A549 treated with RU486 at 1 μM for 4 hours (cell line): ENCODE data around the gene NCAN. TPM values are rescaled to one million over a fixed set of nuclear protein-coding genes. Genes with fewer than 3 reads are reported as not detected.

Experiments used
- total RNA-seq: library from RNA; stranded (reverse); fragments of 200-300 nt; extraction: Qiagen RNA extraction; gene quantifications from 5 replicates; pipeline ENCODE4 v1.2.3, GENCODE V29; 2022; ENCODE audit warnings: low read depth

Gene NCAN
- 0.03 to 0.23 TPM (median 0.05 TPM) in 3 of 5 replicates, not detected in the others for total RNA-seq

DNA sequence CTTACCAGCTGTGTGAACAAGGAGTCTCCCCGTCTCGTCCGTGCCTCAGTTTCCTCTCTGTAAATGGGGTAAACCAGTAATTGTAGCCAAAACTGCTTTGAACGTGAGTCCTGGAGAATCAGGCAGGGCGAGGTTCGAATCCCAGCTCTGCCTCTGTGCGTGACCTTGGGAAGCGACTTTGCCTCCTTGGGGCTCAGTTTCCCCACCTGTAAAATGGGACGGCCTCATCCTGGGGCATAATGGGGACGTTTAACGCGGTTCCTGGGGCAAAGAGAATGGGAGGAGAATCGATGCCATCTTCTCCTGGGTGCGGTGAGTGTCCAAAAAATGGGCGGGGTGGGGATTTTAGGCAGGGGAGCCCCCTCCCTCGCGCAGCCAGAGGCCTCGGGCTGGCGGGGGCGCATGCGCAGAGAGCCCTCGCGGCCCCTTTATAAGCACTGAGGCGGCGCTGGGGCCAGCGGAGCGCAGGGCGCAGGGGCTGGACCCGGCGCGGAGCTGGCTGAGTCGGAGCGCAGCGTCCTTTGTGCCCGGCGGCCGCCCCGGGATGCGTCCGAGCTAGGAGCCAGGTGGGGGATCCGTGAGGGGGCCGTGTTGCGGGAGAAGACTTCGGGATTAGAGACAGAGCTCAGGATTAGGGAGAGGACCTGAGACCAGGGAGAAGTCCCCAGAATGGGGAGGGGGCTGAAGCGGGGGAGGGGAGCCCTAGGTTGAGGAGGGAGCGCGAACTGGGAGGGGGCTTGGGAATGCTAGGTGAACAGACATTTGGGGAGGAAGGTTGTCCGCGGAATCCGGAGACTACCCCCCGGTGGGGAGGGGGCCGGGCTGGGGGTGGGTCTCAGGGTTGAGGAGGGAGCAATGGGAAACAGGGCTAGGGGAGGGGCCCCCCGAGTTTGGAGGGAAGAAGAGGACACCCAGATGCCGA, at the start of gene NCAN:
Gene NCAN (plus strand): TSS at position 460 of the 922 bp plus-strand sequence. CDS start 4,996 bp downstream, outside the sequence.

GRCh38 chr19:19170053-19170872, 41.5 kb upstream of the NCAN start, which contains the start of gene MEF2B:
Gene MEF2B, minus strand, starts transcription at chr19:19170263. Its CDS starts 19,528 bp downstream, at chr19:19150735.

DNA sequence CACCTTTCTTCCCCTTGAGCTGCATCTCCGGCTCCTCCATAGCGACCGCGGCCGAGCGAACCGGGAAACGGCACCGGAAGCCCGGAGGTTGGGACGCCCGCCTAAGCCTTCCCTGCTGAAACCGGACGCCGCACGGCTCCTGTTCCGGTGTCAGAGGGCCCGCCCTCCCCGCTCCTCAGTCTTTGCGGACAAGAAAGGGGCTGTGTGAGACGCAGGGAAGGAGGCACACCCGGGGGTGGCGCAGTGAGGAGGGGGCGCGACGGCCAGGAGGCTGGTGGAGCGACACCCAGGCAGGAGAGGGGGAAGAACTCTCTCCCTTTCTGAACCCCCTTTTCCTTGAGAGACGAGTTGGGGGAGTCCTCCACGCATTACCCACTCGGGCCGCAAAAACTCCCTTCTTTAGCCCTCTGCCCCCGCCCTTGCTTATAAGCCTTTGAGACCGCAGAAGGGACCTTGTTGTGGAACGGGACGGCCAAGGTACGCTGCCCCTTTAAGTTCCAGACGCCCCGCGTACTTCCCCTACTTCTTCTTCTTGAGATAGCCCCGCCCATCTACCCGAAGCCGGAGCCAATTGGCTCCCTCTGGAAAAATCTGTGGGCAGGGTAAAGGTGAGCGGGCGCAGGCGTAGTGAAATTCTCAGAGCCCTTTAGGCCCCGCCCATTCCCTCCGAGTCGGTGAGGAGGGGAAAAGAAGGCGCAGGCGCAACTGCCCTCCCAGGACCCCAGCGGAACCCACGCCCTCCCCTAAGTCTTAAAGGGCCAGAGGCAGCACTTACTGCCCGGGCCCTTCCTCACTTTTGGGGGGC, 19.5 kb upstream of the NCAN start, which contains the start of the genes BORCS8 and RFXANK:
Gene BORCS8 (minus strand): TSS at position 75 of the 805 bp plus-strand sequence. CDS start 35 bp downstream, at position 40.
Gene RFXANK (plus strand): TSS at position 181 of the 805 bp plus-strand sequence. CDS start 1,689 bp downstream, outside the sequence.

DNA sequence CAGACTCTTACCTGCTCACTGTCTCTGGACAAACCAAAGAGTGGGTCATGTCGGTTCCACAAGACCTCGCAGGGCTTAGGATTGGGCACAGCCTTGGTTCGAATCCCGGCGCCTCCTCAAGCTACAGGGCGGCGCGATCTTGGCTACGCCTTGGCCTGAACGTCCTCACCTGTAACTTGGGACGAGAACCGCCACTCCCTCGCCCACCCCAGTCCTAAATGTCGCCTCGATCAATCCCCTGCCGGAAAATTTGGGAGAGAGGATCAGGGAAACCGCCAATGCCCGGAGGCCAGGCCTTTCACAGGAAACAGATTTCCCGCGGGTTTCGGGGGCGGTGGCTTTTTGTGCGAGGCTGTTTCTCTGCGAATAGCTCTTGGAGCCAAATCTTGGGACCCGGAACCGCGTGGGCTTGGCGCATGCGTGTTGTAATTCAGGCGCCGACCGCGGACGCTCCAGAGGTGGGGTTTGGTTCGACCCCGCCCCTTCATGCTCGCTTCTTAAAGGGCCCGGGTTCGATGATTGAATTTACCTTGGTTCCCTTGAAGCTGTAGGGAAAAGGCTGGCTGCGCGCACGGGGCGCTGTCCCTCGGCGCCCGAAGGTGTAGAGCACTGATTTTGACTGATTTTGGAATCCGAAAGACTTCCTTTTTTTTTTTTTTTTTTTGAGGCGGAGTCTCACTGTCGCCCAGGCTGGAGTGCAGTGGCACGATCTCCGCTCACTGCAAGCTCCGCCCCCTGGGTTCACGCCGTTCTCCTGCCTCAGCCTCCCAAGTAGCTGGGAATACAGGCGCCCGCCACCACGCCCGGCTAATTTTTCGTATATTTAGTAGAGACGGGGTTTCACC, 8.5 kb upstream of the NCAN start, which contains the start of gene NR2C2AP:
Gene NR2C2AP (minus strand): TSS at position 403 of the 845 bp plus-strand sequence. CDS start 354 bp downstream, at position 49.

Other genes starting within 250 kb of the NCAN start
- 22.9 to 33.5 TPM (median 29.4 TPM) in 5 replicates for gene SUGP2, start 178.4 kb upstream of the NCAN start, total RNA-seq
- 25.7 to 30.8 TPM (median 28.4 TPM) in 5 replicates for gene ARMC6, start 178.4 kb upstream of the NCAN start, total RNA-seq
- gene SLC25A42, start 148.0 kb upstream of the NCAN start, total RNA-seq = 0.34 to 0.94 TPM (median 0.66 TPM) in 5 replicates
- 18.4 to 26.4 TPM (median 24.2 TPM) in 5 replicates for gene TMEM161A, start 73.5 kb upstream of the NCAN start, total RNA-seq
- 0.24 to 1.1 TPM (median 0.27 TPM) in 5 replicates for gene MEF2B, start 41.7 kb upstream of the NCAN start, total RNA-seq
- 7.5 to 11.7 TPM (median 11.2 TPM) in 5 replicates for gene BORCS8, start 19.8 kb upstream of the NCAN start, total RNA-seq
- 31.0 to 50.4 TPM (median 42.5 TPM) in 5 replicates for gene RFXANK, start 19.7 kb upstream of the NCAN start, total RNA-seq
- gene NR2C2AP, start 8.5 kb upstream of the NCAN start, total RNA-seq = 31.1 to 34.5 TPM (median 31.8 TPM) in 5 replicates
- 0.34 to 0.87 TPM (median 0.51 TPM) in 5 replicates for gene TM6SF2, start 61.3 kb downstream of the NCAN start, total RNA-seq
- gene SUGP1, start 108.6 kb downstream of the NCAN start, total RNA-seq = 23.1 to 30.6 TPM (median 26.1 TPM) in 5 replicates
- 10.5 to 14.4 TPM (median 12.2 TPM) in 5 replicates for gene MAU2, start 108.9 kb downstream of the NCAN start, total RNA-seq
- 41.2 to 53.3 TPM (median 44.7 TPM) in 5 replicates for gene GATAD2A, start 193.7 kb downstream of the NCAN start, total RNA-seq